ENCODE data around the gene AP2B1.

DNA sequence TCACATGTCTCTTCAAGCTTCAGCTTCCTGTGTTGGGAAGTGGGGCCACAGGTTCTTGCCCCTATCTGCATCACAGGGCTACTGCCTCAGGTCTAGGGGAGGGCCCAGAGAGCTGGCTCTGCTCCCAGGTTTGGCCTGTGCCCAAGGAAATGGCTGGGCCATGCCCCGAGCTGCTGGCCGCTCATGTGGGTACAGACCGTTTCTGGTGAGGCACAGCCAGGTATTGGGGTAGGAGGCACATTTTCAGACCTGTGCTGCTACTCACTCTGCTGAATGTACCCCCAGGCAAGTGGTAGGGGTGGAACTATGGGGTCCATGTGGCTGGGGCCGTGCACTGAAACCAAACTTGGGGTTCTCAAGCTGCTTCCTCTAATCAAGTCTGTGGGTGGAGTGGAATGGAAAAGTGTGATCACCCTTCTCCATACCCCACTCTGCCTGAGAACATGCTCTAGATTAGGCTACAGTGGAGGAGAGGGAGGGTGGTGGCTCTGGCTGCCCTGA is 161.3 kb downstream of the AP2B1 start:
- TF ChIP-seq, protein P1, sequence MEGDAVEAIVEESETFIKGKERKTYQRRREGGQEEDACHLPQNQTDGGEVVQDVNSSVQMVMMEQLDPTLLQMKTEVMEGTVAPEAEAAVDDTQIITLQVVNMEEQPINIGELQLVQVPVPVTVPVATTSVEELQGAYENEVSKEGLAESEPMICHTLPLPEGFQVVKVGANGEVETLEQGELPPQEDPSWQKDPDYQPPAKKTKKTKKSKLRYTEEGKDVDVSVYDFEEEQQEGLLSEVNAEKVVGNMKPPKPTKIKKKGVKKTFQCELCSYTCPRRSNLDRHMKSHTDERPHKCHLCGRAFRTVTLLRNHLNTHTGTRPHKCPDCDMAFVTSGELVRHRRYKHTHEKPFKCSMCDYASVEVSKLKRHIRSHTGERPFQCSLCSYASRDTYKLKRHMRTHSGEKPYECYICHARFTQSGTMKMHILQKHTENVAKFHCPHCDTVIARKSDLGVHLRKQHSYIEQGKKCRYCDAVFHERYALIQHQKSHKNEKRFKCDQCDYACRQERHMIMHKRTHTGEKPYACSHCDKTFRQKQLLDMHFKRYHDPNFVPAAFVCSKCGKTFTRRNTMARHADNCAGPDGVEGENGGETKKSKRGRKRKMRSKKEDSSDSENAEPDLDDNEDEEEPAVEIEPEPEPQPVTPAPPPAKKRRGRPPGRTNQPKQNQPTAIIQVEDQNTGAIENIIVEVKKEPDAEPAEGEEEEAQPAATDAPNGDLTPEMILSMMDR (IDR thresholded peaks at IDR 0.05): no peak
- no peak for TF ChIP-seq POLR2A (IDR thresholded peaks at IDR 0.05)

All from body of pancreas (tissue), 4 donors.